Measurements from ENCODE around the gene OR52B2.

The OR52B2 gene

GRCh38 chr11:6205366-6205765 is 35.2 kb upstream of the OR52B2 start, which contains the start of gene C11orf42:
TSS of gene C11orf42 (plus strand) at chr11:6205557. CDS start at chr11:6205616, 59 bp downstream.
- Histone ChIP-seq H3K9ac (ENCODE audit: low read length) (peak within 1 kb of the TSS; percentile 36), H4K8ac (ENCODE audit: low read depth, low read length) (no peak within 1 kb of the TSS), H2AFZ (ENCODE audit: insufficient read depth, low read length, poor library complexity) (no peak within 1 kb of the TSS), H3K4ac (ENCODE audit: low read depth, low read length) (no peak within 1 kb of the TSS), H3K27ac (ENCODE audit: low read depth, low read length) (no peak within 1 kb of the TSS), H3K18ac (ENCODE audit: low read length) (no peak within 1 kb of the TSS), H3K36me3 (ENCODE audit: control insufficient read depth in 1 of 2, insufficient read depth in 2 of 2, low read length in 2 of 2) (peaks cover 10 to 21% of the 10 kb centered on the region in 2 experiments), H4K91ac (ENCODE audit: low read depth, low read length) (no peak within 1 kb of the TSS), H4K12ac (ENCODE audit: low read depth, low read length) (no peak within 1 kb of the TSS), H3K14ac (ENCODE audit: low read length) (no peak within 1 kb of the TSS), H2BK12ac (ENCODE audit: low read length) (no peak within 1 kb of the TSS), H3K4me1 (ENCODE audit: control insufficient read depth in 1 of 2, insufficient read depth in 2 of 2, low read length in 2 of 2) (no peaks in the 10 kb centered on the region), H2BK5ac (ENCODE audit: low read depth, low read length, poor library complexity) (no peak within 1 kb of the TSS), H3K9me3 (ENCODE audit: insufficient read depth, low read depth, low read length) (peaks cover 3% of the 10 kb centered on the region), H3K4me2 (ENCODE audit: low read length) (no peak within 1 kb of the TSS), H3K79me2 (ENCODE audit: control insufficient read depth, insufficient read depth, low read length, poor library complexity) (no peaks in the 10 kb centered on the region), H2AK5ac (ENCODE audit: low read length) (no peak within 1 kb of the TSS), H3K79me1 (ENCODE audit: low read length) (no peaks in the 10 kb centered on the region), H3K23ac (ENCODE audit: low read length) (peak within 1 kb of the TSS; percentile 80), H3K27me3 (ENCODE audit: insufficient read depth, low read length) (no peaks in the 10 kb centered on the region), H2BK120ac (ENCODE audit: insufficient read depth, low read length, poor library complexity) (no peak within 1 kb of the TSS), H3K4me3 (ENCODE audit: low read depth, low read length) (no peak within 1 kb of the TSS)
- DNase-seq, result no peak
- WGBS (ENCODE audit: extremely low coverage, insufficient coverage, insufficient read length), result no CpG with 5 or more reads among the region's 1 CpG

GRCh38 chr11:6204706-6205105 is 34.6 kb upstream of the OR52B2 start:
- DNase-seq, result peak; percentile 43 to 97
- WGBS (ENCODE audit: extremely low coverage, insufficient coverage, insufficient read length), result no CpG with 5 or more reads among the region's 1 CpG
- Histone ChIP-seq H3K27me3 (ENCODE audit: insufficient read depth, low read length) (no peaks in the 10 kb centered on the region), H2BK12ac (ENCODE audit: low read length) (no peak overlapping the region), H3K23ac (ENCODE audit: low read length) (no peak overlapping the region), H2AFZ (ENCODE audit: insufficient read depth, low read length, poor library complexity) (no peak overlapping the region), H3K79me2 (ENCODE audit: control insufficient read depth, insufficient read depth, low read length, poor library complexity) (no peaks in the 10 kb centered on the region), H3K27ac (ENCODE audit: low read depth, low read length) (no peak overlapping the region), H3K18ac (ENCODE audit: low read length) (no peak overlapping the region), H3K36me3 (ENCODE audit: control insufficient read depth in 1 of 2, insufficient read depth in 2 of 2, low read length in 2 of 2) (peaks cover 3 to 14% of the 10 kb centered on the region in 2 experiments), H4K91ac (ENCODE audit: low read depth, low read length) (no peak overlapping the region), H2BK120ac (ENCODE audit: insufficient read depth, low read length, poor library complexity) (no peak overlapping the region), H3K9me3 (ENCODE audit: insufficient read depth, low read depth, low read length) (peaks cover under 1% of the 10 kb centered on the region), H3K9ac (ENCODE audit: low read length) (no peak overlapping the region), H3K4me3 (ENCODE audit: low read depth, low read length) (no peak overlapping the region), H3K4ac (ENCODE audit: low read depth, low read length) (no peak overlapping the region), H2BK5ac (ENCODE audit: low read depth, low read length, poor library complexity) (no peak overlapping the region), H2AK5ac (ENCODE audit: low read length) (no peak overlapping the region), H3K79me1 (ENCODE audit: low read length) (no peaks in the 10 kb centered on the region), H3K14ac (ENCODE audit: low read length) (no peak overlapping the region), H4K12ac (ENCODE audit: low read depth, low read length) (no peak overlapping the region), H4K8ac (ENCODE audit: low read depth, low read length) (no peak overlapping the region), H3K4me1 (ENCODE audit: control insufficient read depth in 1 of 2, insufficient read depth in 2 of 2, low read length in 2 of 2) (no peaks in the 10 kb centered on the region), H3K4me2 (ENCODE audit: low read length) (no peak overlapping the region)

- Histone ChIP-seq H3K79me2 (ENCODE audit: control insufficient read depth, insufficient read depth, low read length, poor library complexity) (no peaks in the 10 kb centered on the region), H3K9me3 (ENCODE audit: insufficient read depth, low read depth, low read length) (peaks cover 2% of the 10 kb centered on the region), H3K4me1 (ENCODE audit: control insufficient read depth in 1 of 2, insufficient read depth in 2 of 2, low read length in 2 of 2) (no peaks in the 10 kb centered on the region), H2BK5ac (ENCODE audit: low read depth, low read length, poor library complexity) (no peak overlapping the region), H3K27me3 (ENCODE audit: insufficient read depth, low read length) (no peaks in the 10 kb centered on the region), H3K9ac (ENCODE audit: low read length) (no peak overlapping the region), H2BK12ac (ENCODE audit: low read length) (no peak overlapping the region), H4K91ac (ENCODE audit: low read depth, low read length) (no peak overlapping the region), H2AK5ac (ENCODE audit: low read length) (no peak overlapping the region), H2AFZ (ENCODE audit: insufficient read depth, low read length, poor library complexity) (no peak overlapping the region), H3K27ac (ENCODE audit: low read depth, low read length) (no peak overlapping the region), H3K18ac (ENCODE audit: low read length) (no peak overlapping the region), H2BK120ac (ENCODE audit: insufficient read depth, low read length, poor library complexity) (no peak overlapping the region), H3K79me1 (ENCODE audit: low read length) (no peaks in the 10 kb centered on the region), H3K4me2 (ENCODE audit: low read length) (no peak overlapping the region), H3K4ac (ENCODE audit: low read depth, low read length) (no peak overlapping the region), H3K14ac (ENCODE audit: low read length) (no peak overlapping the region), H4K8ac (ENCODE audit: low read depth, low read length) (no peak overlapping the region), H4K12ac (ENCODE audit: low read depth, low read length) (no peak overlapping the region), H3K4me3 (ENCODE audit: low read depth, low read length) (no peak overlapping the region), H3K36me3 (ENCODE audit: control insufficient read depth in 1 of 2, insufficient read depth in 2 of 2, low read length in 2 of 2) (peaks cover 0 to 12% of the 10 kb centered on the region in 2 experiments), H3K23ac (ENCODE audit: low read length) (no peak overlapping the region)
- no peak for DNase-seq
- no CpG with 5 or more reads among the region's 3 CpGs for WGBS (ENCODE audit: extremely low coverage, insufficient coverage, insufficient read length)
These were observed 33.2 kb upstream of the OR52B2 start for GRCh38 chr11:6203327-6203726.

- no peak overlapping the region for H2AK5ac ChIP-seq (ENCODE audit: low read length)
- H4K12ac ChIP-seq (ENCODE audit: low read depth, low read length), result no peak overlapping the region
- no peak overlapping the region for H2AFZ ChIP-seq (ENCODE audit: insufficient read depth, low read length, poor library complexity)
- peaks cover 0 to 8% of the 10 kb centered on the region in 2 experiments for H3K36me3 ChIP-seq (ENCODE audit: control insufficient read depth in 1 of 2, insufficient read depth in 2 of 2, low read length in 2 of 2)
- no peak overlapping the region for H3K4ac ChIP-seq (ENCODE audit: low read depth, low read length)
- no peak overlapping the region for H4K91ac ChIP-seq (ENCODE audit: low read depth, low read length)
- no peak overlapping the region for H4K8ac ChIP-seq (ENCODE audit: low read depth, low read length)
- H3K4me2 ChIP-seq (ENCODE audit: low read length), result no peak overlapping the region
- H3K79me1 ChIP-seq (ENCODE audit: low read length), result no peaks in the 10 kb centered on the region
- no peaks in the 10 kb centered on the region for H3K27me3 ChIP-seq (ENCODE audit: insufficient read depth, low read length)
- H3K14ac ChIP-seq (ENCODE audit: low read length), result no peak overlapping the region
- H2BK5ac ChIP-seq (ENCODE audit: low read depth, low read length, poor library complexity), result no peak overlapping the region
- H3K9me3 ChIP-seq (ENCODE audit: insufficient read depth, low read depth, low read length), result peaks cover 2% of the 10 kb centered on the region
- peak in 1 of 2 donors; percentile 18 for DNase-seq
- no peaks in the 10 kb centered on the region for H3K79me2 ChIP-seq (ENCODE audit: control insufficient read depth, insufficient read depth, low read length, poor library complexity)
- no peak overlapping the region for H3K27ac ChIP-seq (ENCODE audit: low read depth, low read length)
- no peak overlapping the region for H3K18ac ChIP-seq (ENCODE audit: low read length)
- no CpG with 5 or more reads among the region's 1 CpG for WGBS (ENCODE audit: extremely low coverage, insufficient coverage, insufficient read length)
- no peak overlapping the region for H3K9ac ChIP-seq (ENCODE audit: low read length)
- H2BK120ac ChIP-seq (ENCODE audit: insufficient read depth, low read length, poor library complexity), result no peak overlapping the region
- peaks cover 0 to 2% of the 10 kb centered on the region in 2 experiments for H3K4me1 ChIP-seq (ENCODE audit: control insufficient read depth in 1 of 2, insufficient read depth in 2 of 2, low read length in 2 of 2)
- no peak overlapping the region for H3K23ac ChIP-seq (ENCODE audit: low read length)
- H2BK12ac ChIP-seq (ENCODE audit: low read length), result no peak overlapping the region
- no peak overlapping the region for H3K4me3 ChIP-seq (ENCODE audit: low read depth, low read length)
These were observed 31.9 kb upstream of the OR52B2 start for GRCh38 chr11:6202041-6202440.
